GM12875 (cell line): Measurements from ENCODE around the gene TRAF6.

Experiments used
- H3K4me3 ChIP-seq: one replicate; pipeline ENCODE4 v1.5.1; 2011; ENCODE audit warnings: low read depth, low read length, control low read depth
- CTCF ChIP-seq: IDR thresholded peaks from 2 replicates; pipeline ENCODE4 v1.5.1; 2011; ENCODE audit warnings: low read depth, mild to moderate bottlenecking, control low read depth, inconsistent platforms, low read length, moderate library complexity, borderline replicate concordance; ENCODE audit not compliant: insufficient read depth

Gene TRAF6

GRCh38 chr11:36447514-36447913, 62.6 kb downstream of the TRAF6 start:
- TF ChIP-seq CTCF, result no peak

DNA sequence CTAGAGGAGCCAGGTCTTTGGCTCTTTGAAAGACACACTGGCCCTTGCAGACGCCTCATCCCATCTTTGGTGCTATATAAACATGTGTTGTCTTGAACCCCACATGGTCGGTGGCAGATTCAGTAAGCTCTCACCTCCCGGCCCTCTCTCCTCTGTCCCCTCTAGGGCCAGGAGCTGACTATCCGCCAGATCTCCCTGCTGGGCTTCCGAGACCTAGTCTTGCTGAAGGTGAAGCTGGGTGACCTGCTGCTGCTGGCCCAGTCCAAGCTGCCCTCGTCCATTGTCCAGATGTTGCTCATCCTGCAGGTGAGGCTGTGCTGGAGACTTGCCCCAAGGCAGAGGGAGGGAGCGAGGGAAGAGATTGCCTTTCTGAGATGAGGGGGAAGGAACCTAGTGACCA, 63.9 kb downstream of the TRAF6 start:
- TF ChIP-seq CTCF, result no peak
- no peak overlapping the region for H3K4me3 ChIP-seq

More at GRCh38 chr11:36447514-36447913, 62.6 kb downstream of the TRAF6 start:
- H3K4me3 ChIP-seq, result no peak overlapping the region

- H3K4me3 ChIP-seq, result no peak overlapping the region
- no peak for TF ChIP-seq CTCF
These were observed 66.4 kb downstream of the TRAF6 start for GRCh38 chr11:36443661-36444060.

DNA sequence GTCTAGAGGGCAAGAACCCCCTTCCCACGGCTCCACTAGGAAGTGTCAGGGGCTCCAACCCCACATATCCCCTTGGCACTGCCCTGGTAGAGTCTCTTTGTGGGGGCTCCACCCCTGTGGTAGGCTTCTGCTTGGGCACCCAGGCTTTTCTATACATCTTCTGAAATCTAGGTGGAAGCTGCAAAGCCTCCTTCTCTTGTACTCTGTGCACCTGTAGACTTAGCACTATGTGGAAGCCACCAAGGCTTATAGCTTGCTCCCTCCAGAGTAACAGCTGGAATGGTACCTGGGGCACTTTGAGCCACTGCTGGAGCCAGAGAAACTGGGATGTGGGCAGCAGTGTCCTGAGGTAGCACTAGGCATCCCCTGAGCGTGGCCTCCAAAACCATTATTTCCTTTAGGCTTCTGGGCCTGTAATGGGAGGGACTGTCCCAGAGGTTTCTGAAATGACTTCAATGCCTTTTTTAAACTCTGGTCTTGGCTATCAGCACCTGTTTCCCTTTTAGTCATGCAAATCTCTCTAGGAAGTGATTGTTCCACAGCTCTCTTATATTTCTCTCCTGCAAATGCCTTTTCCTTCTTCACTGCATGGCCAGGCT, 68.4 kb downstream of the TRAF6 start:
- no peak for TF ChIP-seq CTCF
- no peak overlapping the region for H3K4me3 ChIP-seq

GRCh38 chr11:36438126-36438525, 71.9 kb downstream of the TRAF6 start:
- no peak overlapping the region for H3K4me3 ChIP-seq
- TF ChIP-seq CTCF, result no peak

GRCh38 chr11:36437413-36437812, 72.7 kb downstream of the TRAF6 start:
- H3K4me3 ChIP-seq, result no peak overlapping the region
- TF ChIP-seq CTCF, result no peak
